OCI-LY1 (cell line): ENCODE data around the gene PRCP.

ENCODE experiments used
- EZH2 ChIP-seq: fragments of 200-600 bp; sonication (generic), shearing (Covaris generic); IDR thresholded peaks from 2 replicates; pipeline ENCODE4 v1.8.0; 2017; ENCODE audit warnings: borderline replicate concordance, mixed run types, mild to moderate bottlenecking, antibody characterized with exemption, low read length, moderate library complexity, mixed read lengths
- TF ChIP-seq, protein P1 (sequence below): fragments of 200-600 bp; sonication (generic), shearing (Covaris generic); IDR thresholded peaks from 2 replicates; pipeline ENCODE4 v1.5.1; 2017; ENCODE audit warnings: mild to moderate bottlenecking, antibody characterized with exemption, low read length, moderate library complexity, mixed read lengths

DNA sequence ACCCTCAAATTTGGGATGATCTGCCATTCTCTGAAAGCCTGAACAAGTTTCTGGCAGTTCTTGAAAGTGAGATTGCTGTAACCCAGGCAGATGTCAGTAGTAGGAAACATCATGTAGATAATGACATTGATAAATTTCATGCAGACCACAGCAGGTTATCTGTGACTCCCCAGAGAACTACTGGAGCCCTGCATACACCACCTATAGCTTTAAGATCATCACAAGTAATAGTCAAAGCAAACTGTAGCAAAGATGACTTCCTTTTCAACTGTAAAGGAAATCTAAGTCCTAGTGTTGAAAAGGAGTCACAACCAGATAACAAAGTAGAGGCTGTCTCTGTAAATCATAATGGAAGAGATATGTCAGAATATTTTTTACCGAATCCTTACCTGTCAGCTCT is 32.3 kb upstream of the PRCP start:
- TF ChIP-seq, protein P1, sequence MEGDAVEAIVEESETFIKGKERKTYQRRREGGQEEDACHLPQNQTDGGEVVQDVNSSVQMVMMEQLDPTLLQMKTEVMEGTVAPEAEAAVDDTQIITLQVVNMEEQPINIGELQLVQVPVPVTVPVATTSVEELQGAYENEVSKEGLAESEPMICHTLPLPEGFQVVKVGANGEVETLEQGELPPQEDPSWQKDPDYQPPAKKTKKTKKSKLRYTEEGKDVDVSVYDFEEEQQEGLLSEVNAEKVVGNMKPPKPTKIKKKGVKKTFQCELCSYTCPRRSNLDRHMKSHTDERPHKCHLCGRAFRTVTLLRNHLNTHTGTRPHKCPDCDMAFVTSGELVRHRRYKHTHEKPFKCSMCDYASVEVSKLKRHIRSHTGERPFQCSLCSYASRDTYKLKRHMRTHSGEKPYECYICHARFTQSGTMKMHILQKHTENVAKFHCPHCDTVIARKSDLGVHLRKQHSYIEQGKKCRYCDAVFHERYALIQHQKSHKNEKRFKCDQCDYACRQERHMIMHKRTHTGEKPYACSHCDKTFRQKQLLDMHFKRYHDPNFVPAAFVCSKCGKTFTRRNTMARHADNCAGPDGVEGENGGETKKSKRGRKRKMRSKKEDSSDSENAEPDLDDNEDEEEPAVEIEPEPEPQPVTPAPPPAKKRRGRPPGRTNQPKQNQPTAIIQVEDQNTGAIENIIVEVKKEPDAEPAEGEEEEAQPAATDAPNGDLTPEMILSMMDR: no peak
- no peak for TF ChIP-seq EZH2
